Astrocyte of the cerebellum (primary cell): Measurements from ENCODE around the gene CCDC28B.
A peak's percentile ranks its signal among the peaks of the same experiment; 100 is the strongest.
"Not testable (repeated sequence)": the region's sequence is repeated elsewhere in the genome, so short reads cannot be mapped to it uniquely, and the experiment has no call there.

Experiments
- DNase-seq: peaks from one replicate; pipeline ENCODE4 v3.0.0-alpha.2; 2011; ENCODE audit warnings: low read depth
- H3K4me3 ChIP-seq: 2 replicates; pipeline ENCODE4 v1.5.1; 2011; ENCODE audit warnings: mild to moderate bottlenecking, low read depth, low read length, moderate library complexity
- in situ Hi-C: cut with HindIII; loops from 2 replicates; pipeline ENCODE4 v1.10.0; 2017; ENCODE audit warnings: low sequenced_read_pairs
- TF ChIP-seq, protein P1 (sequence below): IDR thresholded peaks from 2 replicates; pipeline ENCODE4 v1.5.1; 2012; ENCODE audit warnings: low read length, low read depth, moderate library complexity, mild to moderate bottlenecking; ENCODE audit errors: missing control alignments

CCDC28B gene

DNA sequence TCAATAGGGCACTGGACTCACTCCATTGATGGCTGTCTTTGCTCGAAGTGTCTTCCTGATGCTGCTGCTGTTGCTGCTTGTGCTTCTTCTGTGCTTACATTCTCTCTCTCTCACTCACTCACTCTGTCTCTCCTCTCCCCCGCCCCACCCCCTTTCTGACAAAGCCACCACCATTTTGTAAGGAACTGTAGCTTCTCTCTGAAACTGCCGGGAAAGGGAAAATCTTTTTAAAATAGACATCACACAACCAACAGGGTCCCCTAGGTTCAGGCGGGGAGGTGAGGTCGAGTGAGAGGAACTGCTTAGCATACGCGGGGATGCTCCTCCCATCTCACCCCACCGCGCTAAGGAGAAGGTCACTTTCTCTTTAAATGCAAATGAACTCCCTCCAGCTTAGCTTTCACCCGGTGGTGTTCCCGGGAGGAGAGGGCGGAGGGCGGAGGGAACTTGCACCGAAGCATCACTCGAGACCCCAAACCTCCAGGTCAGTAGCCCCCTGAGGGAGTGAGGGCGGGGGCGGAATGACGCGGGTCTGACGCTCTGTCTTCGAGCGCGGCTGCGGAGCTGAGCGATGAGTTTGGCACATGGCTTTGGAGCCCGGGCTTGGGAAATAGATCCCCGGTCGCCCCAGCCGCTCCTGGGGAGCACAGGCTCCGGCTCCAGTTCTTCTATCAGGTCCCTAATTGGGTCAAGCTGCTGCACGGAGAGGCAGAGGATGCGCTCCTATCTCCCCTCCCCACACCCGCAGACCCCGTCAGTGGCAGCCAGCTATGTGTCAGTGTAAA is at the start of gene CCDC28B:
CCDC28B (plus strand) TSS at position 370 of the 785 bp plus-strand sequence. CDS start 1,341 bp downstream, outside the sequence.
- in situ Hi-C loops = loop anchor here (10.0 kb wide), 1 partner anchor 174 kb away; no protein-coding TSS in a partner anchor
- no peak for DNase-seq
- peak within 1 kb of the TSS; percentile 62 for H3K4me3 ChIP-seq
- TF ChIP-seq, protein P1, sequence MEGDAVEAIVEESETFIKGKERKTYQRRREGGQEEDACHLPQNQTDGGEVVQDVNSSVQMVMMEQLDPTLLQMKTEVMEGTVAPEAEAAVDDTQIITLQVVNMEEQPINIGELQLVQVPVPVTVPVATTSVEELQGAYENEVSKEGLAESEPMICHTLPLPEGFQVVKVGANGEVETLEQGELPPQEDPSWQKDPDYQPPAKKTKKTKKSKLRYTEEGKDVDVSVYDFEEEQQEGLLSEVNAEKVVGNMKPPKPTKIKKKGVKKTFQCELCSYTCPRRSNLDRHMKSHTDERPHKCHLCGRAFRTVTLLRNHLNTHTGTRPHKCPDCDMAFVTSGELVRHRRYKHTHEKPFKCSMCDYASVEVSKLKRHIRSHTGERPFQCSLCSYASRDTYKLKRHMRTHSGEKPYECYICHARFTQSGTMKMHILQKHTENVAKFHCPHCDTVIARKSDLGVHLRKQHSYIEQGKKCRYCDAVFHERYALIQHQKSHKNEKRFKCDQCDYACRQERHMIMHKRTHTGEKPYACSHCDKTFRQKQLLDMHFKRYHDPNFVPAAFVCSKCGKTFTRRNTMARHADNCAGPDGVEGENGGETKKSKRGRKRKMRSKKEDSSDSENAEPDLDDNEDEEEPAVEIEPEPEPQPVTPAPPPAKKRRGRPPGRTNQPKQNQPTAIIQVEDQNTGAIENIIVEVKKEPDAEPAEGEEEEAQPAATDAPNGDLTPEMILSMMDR = no peak

DNA sequence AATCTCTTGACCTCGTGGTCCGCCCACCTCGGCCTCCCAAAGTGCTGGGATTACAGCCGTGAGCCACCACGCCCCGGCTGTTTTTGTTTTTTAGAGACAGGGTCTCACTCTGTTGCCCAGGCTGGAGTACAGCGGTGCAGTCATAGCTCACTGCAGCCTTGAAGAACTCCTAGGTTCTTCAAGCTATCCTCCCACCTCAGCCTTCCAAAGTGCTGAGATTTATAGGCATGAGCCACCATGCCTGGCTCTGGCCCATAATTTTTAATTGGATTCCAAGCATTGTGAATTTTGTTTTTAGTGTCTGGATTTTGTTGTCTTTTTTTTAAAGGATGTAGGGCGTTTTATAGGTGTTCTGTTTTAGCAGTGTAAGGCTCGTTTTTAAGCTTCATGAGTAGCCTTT is 49.5 kb upstream of the CCDC28B start:
- TF ChIP-seq, protein P1 = no peak
- no peak for DNase-seq
- no peak overlapping the region for H3K4me3 ChIP-seq
- in situ Hi-C loops = no loop called here

DNA sequence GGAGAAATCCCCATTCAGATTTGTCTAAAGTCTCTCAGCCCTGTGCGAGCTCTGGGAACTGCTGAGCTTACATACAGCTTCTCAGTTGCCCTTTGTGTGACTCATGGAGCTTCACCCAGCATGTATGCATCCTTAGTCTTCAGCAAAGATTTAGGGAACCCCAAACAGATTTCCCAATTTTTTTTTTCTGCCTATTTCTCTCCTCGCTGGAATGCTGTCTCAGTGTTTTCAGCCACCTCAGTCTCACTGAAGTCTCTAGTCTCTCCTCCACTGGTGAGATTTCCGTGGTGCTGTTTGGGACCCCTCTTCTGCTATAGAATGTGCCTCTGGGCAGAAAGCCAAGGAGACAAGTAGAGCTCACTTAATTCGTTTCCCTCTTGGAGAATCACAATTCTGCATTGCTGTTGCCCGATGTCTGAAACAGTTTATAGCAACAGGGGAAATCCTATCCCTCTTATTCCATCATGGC is 49.0 kb upstream of the CCDC28B start:
- TF ChIP-seq, protein P1 = no peak
- in situ Hi-C loops = no loop called here
- peak; percentile 45 for DNase-seq
- no peak overlapping the region for H3K4me3 ChIP-seq

DNA sequence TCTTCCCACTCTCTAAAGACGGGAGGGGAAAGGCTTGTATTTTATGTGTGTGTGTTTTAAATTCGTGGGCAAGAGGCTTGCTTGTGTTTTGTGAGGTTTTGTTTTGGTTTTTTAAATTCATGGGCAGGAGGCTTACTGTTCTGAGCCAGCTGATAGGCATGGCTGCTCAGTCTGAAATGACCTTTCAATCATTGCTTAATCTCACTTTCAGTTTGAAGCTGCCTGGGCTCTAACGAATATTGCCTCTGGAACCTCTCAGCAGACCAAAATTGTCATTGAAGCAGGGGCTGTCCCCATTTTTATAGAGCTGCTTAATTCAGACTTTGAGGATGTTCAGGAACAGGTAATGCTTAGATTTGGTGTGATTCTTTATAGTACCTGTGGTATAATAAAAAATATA is 41.2 kb upstream of the CCDC28B start:
- H3K4me3 ChIP-seq = no peak overlapping the region
- in situ Hi-C loops = no loop called here
- TF ChIP-seq, protein P1 = no peak
- DNase-seq = no peak

DNA sequence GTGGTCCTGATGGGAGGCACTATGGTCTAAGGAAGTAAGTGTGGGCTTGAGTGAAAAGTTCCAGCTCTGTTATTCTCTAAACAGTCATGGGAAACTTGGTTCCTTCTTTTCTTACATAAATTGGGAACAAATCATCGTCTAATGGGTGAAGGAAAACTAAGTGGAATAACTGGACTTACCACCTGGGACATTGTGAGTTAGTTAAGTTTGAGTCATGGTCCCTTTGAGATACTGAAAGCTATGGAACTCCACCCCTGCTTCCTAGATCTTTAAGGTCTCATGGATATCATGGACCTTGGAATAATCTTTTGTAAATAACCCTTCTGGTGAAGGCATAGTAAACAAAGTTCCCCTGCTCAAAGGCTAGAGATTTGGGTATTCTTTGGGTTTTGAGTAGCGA is 37.0 kb upstream of the CCDC28B start:
- in situ Hi-C loops = no loop called here
- TF ChIP-seq, protein P1 = no peak
- H3K4me3 ChIP-seq = no peak overlapping the region
- DNase-seq = no peak

DNA sequence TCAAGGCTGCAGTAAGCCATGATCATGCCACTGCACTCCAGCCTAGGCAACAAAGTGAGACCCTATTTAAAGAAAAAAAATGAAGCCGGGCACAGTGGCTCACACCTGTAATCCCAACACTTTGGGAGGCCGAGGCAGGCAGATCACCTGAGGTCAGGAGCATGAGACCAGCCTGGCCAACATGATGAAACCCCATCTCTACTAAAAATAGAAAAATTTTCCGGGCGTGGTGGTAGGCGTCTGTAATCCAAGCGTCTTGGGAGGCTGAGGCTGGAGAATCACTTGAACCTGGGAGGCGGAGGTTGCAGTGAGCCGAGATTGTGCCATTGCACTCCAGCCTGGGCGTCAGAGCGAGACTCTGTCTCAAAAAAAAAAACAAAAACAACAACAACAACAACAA is 34.8 kb upstream of the CCDC28B start:
- H3K4me3 ChIP-seq, in situ Hi-C loops, DNase-seq: not testable (repeated sequence)

DNA sequence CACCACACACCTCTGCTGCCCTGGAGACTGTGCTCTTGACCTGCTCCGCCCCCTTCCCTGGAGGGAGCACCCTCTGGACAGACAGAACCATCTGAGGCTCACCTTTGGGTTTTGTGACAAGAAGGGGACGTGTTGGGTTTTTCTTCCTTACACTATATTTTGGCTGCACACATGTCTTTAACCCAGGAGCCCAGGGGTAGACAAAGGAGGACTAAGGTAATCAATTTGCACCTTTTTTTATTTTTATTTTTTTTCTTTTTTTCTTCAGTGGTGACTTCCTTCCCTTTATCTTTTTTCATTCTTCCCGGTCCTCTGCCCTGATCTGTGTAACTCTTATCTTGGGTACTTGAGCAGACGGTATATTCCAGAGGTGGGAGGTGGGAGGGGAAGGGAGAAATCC is 29.4 kb upstream of the CCDC28B start:
- in situ Hi-C loops = no loop called here
- no peak overlapping the region for H3K4me3 ChIP-seq
- DNase-seq = no peak
- TF ChIP-seq, protein P1 = no peak
